PC-9 (cell line): ENCODE measurements around the gene WDR5B. TPM values are rescaled to one million over a fixed set of nuclear protein-coding genes. Genes with fewer than 3 reads are reported as not detected.
"Not testable (repeated sequence)": the region's sequence is repeated elsewhere in the genome, so short reads cannot be mapped to it uniquely, and the experiment has no call there.

ENCODE experiments used
- BruUV-seq: library from RNA; stranded (reverse); fragments of 400-500 nt; replicated peaks from 2 replicates; lab custom pipeline; 2021; lab: Mats Ljungman, UMichigan
- CTCF ChIA-PET: fragments of 300-600 bp; sonication (Branson Sonifier 250); formaldehyde crosslinking; loops from one replicate; lab custom pipeline; 2022; ENCODE audit warnings: antibody characterized with exemption; lab: Charles Lee
- POLR2A ChIA-PET: fragments of 300-600 bp; sonication (Branson Sonifier 250); formaldehyde crosslinking; loops from one replicate; lab custom pipeline; 2022; ENCODE audit warnings: antibody characterized with exemption; ENCODE audit not compliant: unreplicated experiment; lab: Charles Lee
- DNase-seq, 2 experiments: peaks; one replicate each; pipeline versions ENCODE4 v3.0.0 to v3.0.0-alpha.2; 2015 to 2022; ENCODE audit warnings: mixed read lengths in 1 of 2
- H2AFZ ChIP-seq: fragments of 200-600 bp; sonication (generic); 2 replicates; pipeline ENCODE4 v1.8.1; 2017; ENCODE audit warnings: antibody characterized with exemption
- H3F3A ChIP-seq: fragments of 200-600 bp; sonication (generic); 2 replicates; pipeline ENCODE4 v1.8.1; 2017; ENCODE audit warnings: antibody characterized with exemption, mild to moderate bottlenecking, low read depth; ENCODE audit not compliant: insufficient read depth
- H3K27ac ChIP-seq: fragments of 200-600 bp; sonication (generic); 2 replicates; pipeline ENCODE4 v1.6.1; 2016; ENCODE audit warnings: mixed run types
- H3K27me3 ChIP-seq: fragments of 200-600 bp; sonication (generic); 2 replicates; pipeline ENCODE4 v1.6.1; 2016; ENCODE audit warnings: low read depth, mixed run types; ENCODE audit not compliant: insufficient read depth
- H3K36me3 ChIP-seq: fragments of 200-600 bp; sonication (generic); 2 replicates; pipeline ENCODE4 v1.6.1; 2016; ENCODE audit warnings: low read depth, mixed run types
- H3K4me1 ChIP-seq: fragments of 200-600 bp; sonication (generic); replicated peaks from 2 replicates; pipeline ENCODE4 v1.6.1; 2016; ENCODE audit warnings: mixed run types; ENCODE audit not compliant: insufficient read depth
- H3K4me2 ChIP-seq: fragments of 200-600 bp; sonication (generic); 2 replicates; pipeline ENCODE4 v1.6.1; 2017; ENCODE audit warnings: mixed run types
- H3K4me3 ChIP-seq: fragments of 200-600 bp; sonication (generic); 2 replicates; pipeline ENCODE4 v1.6.1; 2016; ENCODE audit warnings: mixed run types
- H3K79me2 ChIP-seq: fragments of 200-600 bp; sonication (generic); 2 replicates; pipeline ENCODE4 v1.6.1; 2017; ENCODE audit warnings: low read depth, mixed run types
- H3K9me2 ChIP-seq: fragments of 200-600 bp; sonication (generic); 2 replicates; pipeline ENCODE4 v1.8.1; 2017; ENCODE audit warnings: mild to moderate bottlenecking; ENCODE audit not compliant: insufficient read depth
- H3K9me3 ChIP-seq: fragments of 200-600 bp; sonication (generic); 2 replicates; pipeline ENCODE4 v1.8.1; 2016; ENCODE audit warnings: low read depth; ENCODE audit not compliant: insufficient read depth
- H4K20me1 ChIP-seq: fragments of 200-600 bp; sonication (generic); 2 replicates; pipeline ENCODE4 v1.8.1; 2017; ENCODE audit not compliant: insufficient read depth
- CTCF ChIP-seq: fragments of 200-600 bp; sonication (generic); conservative IDR thresholded peaks from 2 replicates; pipeline ENCODE4 v1.6.1; 2017; ENCODE audit warnings: mixed run types, antibody characterized with exemption, mild to moderate bottlenecking, moderate library complexity
- EZH2 ChIP-seq: fragments of 200-600 bp; sonication (generic); IDR thresholded peaks from 2 replicates; pipeline ENCODE4 v1.8.0; 2017; ENCODE audit warnings: antibody characterized with exemption, low read depth
- intact Hi-C: fragments of 100-400 bp; cut with micrococcal nuclease; formaldehyde crosslinking; loops from one replicate; pipeline ENCODE4 v1.10.0; 2022; ENCODE audit not compliant: unreplicated experiment
- total RNA-seq: library from RNA; stranded (reverse); gene quantifications from 2 replicates; pipeline ENCODE4 v1.2.3, GENCODE V29; 2021

Gene WDR5B
- total RNA-seq, 1 experiment from 2014 or later = 5.8 TPM

GRCh38 chr3:122457706-122458105 is 41.8 kb upstream of the WDR5B start:
- Histone ChIP-seq H3K36me3 (peaks cover 21% of the 10 kb centered on the region; the same call in 1 of the 2 replicates), H3K27me3 (no peaks in the 10 kb centered on the region), H3K9me2 (no peaks in the 10 kb centered on the region), H3K4me2 (no peak overlapping the region), H3K4me1 (no peaks in the 10 kb centered on the region), H3K4me3 (no peak overlapping the region), H3K27ac (no peak overlapping the region), H2AFZ (no peak overlapping the region), H3K79me2 (no peaks in the 10 kb centered on the region), H3F3A (peaks cover 11% of the 10 kb centered on the region; the same call in 1 of the 2 replicates), H4K20me1 (peaks cover 4% of the 10 kb centered on the region; the same call in 1 of the 2 replicates), H3K9me3 (no peaks in the 10 kb centered on the region)
- TF ChIP-seq EZH2 (no peak), CTCF (no peak)
- no TSS peak for BruUV-seq
- intact Hi-C loops = loop anchor here (5.0 kb wide), 1 partner anchor 105 kb away; the partner anchor contains the start of genes DTX3L and PARP9
- CTCF ChIA-PET = no interaction called here
- DNase-seq = no peak
- POLR2A ChIA-PET = no interaction called here

- H3K4me3 ChIP-seq = no peak overlapping the region
- H2AFZ ChIP-seq = no peak overlapping the region
- no peaks in the 10 kb centered on the region for H3K79me2 ChIP-seq
- POLR2A ChIA-PET = no interaction called here
- TF ChIP-seq EZH2 (no peak), CTCF (no peak)
- no TSS peak for BruUV-seq
- peaks cover 22% of the 10 kb centered on the region; the same call in 1 of the 2 replicates for H3K36me3 ChIP-seq
- CTCF ChIA-PET = no interaction called here
- intact Hi-C loops = loop anchor here (5.0 kb wide), 1 partner anchor 106 kb away; the partner anchor contains the start of genes DTX3L and PARP9
- H3K27ac ChIP-seq = no peak overlapping the region
- 0 out of 2 replicates have a peak, but pooled peaks cover 6% of the 10 kb centered on the region for H3F3A ChIP-seq
- H3K27me3 ChIP-seq = no peaks in the 10 kb centered on the region
- no peaks in the 10 kb centered on the region for H3K9me3 ChIP-seq
- no peaks in the 10 kb centered on the region for H3K4me1 ChIP-seq
- no peaks in the 10 kb centered on the region for H3K9me2 ChIP-seq
- no peak overlapping the region for H3K4me2 ChIP-seq
- DNase-seq = no peak
- peaks cover 4% of the 10 kb centered on the region; the same call in 1 of the 2 replicates for H4K20me1 ChIP-seq
Observed at GRCh38 chr3:122456074-122456473, 40.2 kb upstream of the WDR5B start.

GRCh38 chr3:122451371-122451770 is 35.5 kb upstream of the WDR5B start:
- Histone ChIP-seq H3K4me1 (no peaks in the 10 kb centered on the region), H3K4me3 (no peak overlapping the region), H3K27me3 (no peaks in the 10 kb centered on the region), H3K9me3 (no peaks in the 10 kb centered on the region), H3K79me2 (peaks cover 8% of the 10 kb centered on the region; the same call in 1 of the 2 replicates), H3F3A (0 out of 2 replicates have a peak, but pooled peaks cover 8% of the 10 kb centered on the region), H3K27ac (no peak overlapping the region), H3K9me2 (no peaks in the 10 kb centered on the region), H4K20me1 (no peaks in the 10 kb centered on the region), H3K4me2 (no peak overlapping the region), H2AFZ (no peak overlapping the region), H3K36me3 (peaks cover 19% of the 10 kb centered on the region)
- CTCF ChIA-PET = no interaction called here
- DNase-seq = no peak
- POLR2A ChIA-PET = no interaction called here
- no peak for TF ChIP-seq CTCF
- no peak for TF ChIP-seq EZH2
- intact Hi-C loops = no loop called here
- no TSS peak for BruUV-seq

- H3K4me3 ChIP-seq, POLR2A ChIA-PET, H3K27me3 ChIP-seq, CTCF ChIA-PET, H3K9me2 ChIP-seq, H3K27ac ChIP-seq, H2AFZ ChIP-seq, BruUV-seq, intact Hi-C loops, H3K4me2 ChIP-seq, H4K20me1 ChIP-seq, DNase-seq: not testable (repeated sequence)
- Histone ChIP-seq H3F3A (peaks cover 32% of the 10 kb centered on the region; the same call in 1 of the 2 replicates), H3K36me3 (peaks cover 41% of the 10 kb centered on the region), H3K79me2 (peaks cover 17% of the 10 kb centered on the region; the same call in 1 of the 2 replicates), H3K9me3 (peaks cover 16% of the 10 kb centered on the region), H3K4me1 (peaks cover 21% of the 10 kb centered on the region)
Observed at GRCh38 chr3:122448218-122448617, 32.4 kb upstream of the WDR5B start.

GRCh38 chr3:122444491-122444887 is 28.6 kb upstream of the WDR5B start:
- H4K20me1 ChIP-seq, DNase-seq, H2AFZ ChIP-seq, intact Hi-C loops, H3K27me3 ChIP-seq, BruUV-seq, H3K4me3 ChIP-seq, CTCF ChIA-PET, H3K9me2 ChIP-seq: not testable (repeated sequence)
- Histone ChIP-seq H3K9me3 (peaks cover 16% of the 10 kb centered on the region), H3K79me2 (peaks cover 25% of the 10 kb centered on the region; the same call in 1 of the 2 replicates), H3K4me2 (peak overlapping the region; percentile 58), H3K27ac (peak overlapping the region; percentile 84), H3K4me1 (peaks cover 26% of the 10 kb centered on the region), H3F3A (peaks cover 33% of the 10 kb centered on the region; the same call in 1 of the 2 replicates), H3K36me3 (peaks cover 58% of the 10 kb centered on the region)
- POLR2A ChIA-PET = interaction anchor here (0.7 kb wide), 1 partner anchor 95 kb away, joined by 4 read pairs; no protein-coding TSS in a partner anchor
